ENCODE results near the gene TRIM29.

Gene TRIM29

GRCh38 chr11:120115272-120116000 is 22.5 kb downstream of the TRIM29 start:
- no peak overlapping the region for H3K4me3 ChIP-seq (ENCODE audit: low read depth, low read length)
- TF ChIP-seq CTCF (IDR thresholded peaks at IDR 0.05; ENCODE audit: insufficient read depth, low read depth, low read length, missing control alignments), result no peak
- no peak for DNase-seq (ENCODE audit: low read depth)

GRCh38 chr11:120112174-120112796 is 25.6 kb downstream of the TRIM29 start:
- no peak for TF ChIP-seq CTCF (IDR thresholded peaks at IDR 0.05; ENCODE audit: insufficient read depth, low read depth, low read length, missing control alignments)
- H3K4me3 ChIP-seq (ENCODE audit: low read depth, low read length), result no peak overlapping the region
- no peak for DNase-seq (ENCODE audit: low read depth)

- no peak for TF ChIP-seq CTCF (IDR thresholded peaks at IDR 0.05; ENCODE audit: insufficient read depth, low read depth, low read length, missing control alignments)
- no peak for DNase-seq (ENCODE audit: low read depth)
These were observed 28.4 kb downstream of the TRIM29 start for GRCh38 chr11:120109531-120109930.

GRCh38 chr11:120108785-120109168 is 29.1 kb downstream of the TRIM29 start:
- no peak overlapping the region for H3K4me3 ChIP-seq (ENCODE audit: low read depth, low read length)
- DNase-seq (ENCODE audit: low read depth), result no peak
- no peak for TF ChIP-seq CTCF (IDR thresholded peaks at IDR 0.05; ENCODE audit: insufficient read depth, low read depth, low read length, missing control alignments)

More at GRCh38 chr11:120109531-120109930, 28.4 kb downstream of the TRIM29 start:
- no peak overlapping the region for H3K4me3 ChIP-seq (ENCODE audit: low read depth, low read length)

- no peak overlapping the region for H3K4me3 ChIP-seq (ENCODE audit: low read depth, low read length)
- peak; percentile 59 for DNase-seq (ENCODE audit: low read depth)
- peak; percentile 99 for TF ChIP-seq CTCF (IDR thresholded peaks at IDR 0.05; ENCODE audit: insufficient read depth, low read depth, low read length, missing control alignments)
These were observed 29.6 kb downstream of the TRIM29 start for GRCh38 chr11:120108154-120108784.

- no peak for TF ChIP-seq CTCF (IDR thresholded peaks at IDR 0.05; ENCODE audit: insufficient read depth, low read depth, low read length, missing control alignments)
- DNase-seq (ENCODE audit: low read depth), result no peak
- no peak overlapping the region for H3K4me3 ChIP-seq (ENCODE audit: low read depth, low read length)
These were observed 30.2 kb downstream of the TRIM29 start for GRCh38 chr11:120107692-120108091.
